SK-N-MC (cell line): Measurements from ENCODE around the gene SHB.

ENCODE experiments used
- EZH2 ChIP-seq: fragments of 200-600 bp; sonication (generic); IDR thresholded peaks from one replicate; pipeline ENCODE4 v1.6.1; 2017; ENCODE audit warnings: antibody characterized with exemption
- POLR2AphosphoS5 ChIP-seq: IDR thresholded peaks from 2 replicates; pipeline ENCODE4 v1.6.1; 2012; ENCODE audit warnings: mild to moderate bottlenecking, low read depth, low read length, borderline replicate concordance

GRCh38 chr9:37905776-37906175 lies 163.3 kb downstream of the SHB start:
- TF ChIP-seq EZH2 (no peak), POLR2AphosphoS5 (no peak)
